Activated CD8-positive, alpha-beta memory T cell treated with anti-CD3 and anti-CD28 coated beads, Interleukin-2, amount 10 ng/mL, durations not matched to agents 7 days and 5 days (primary cell): ENCODE measurements around the gene KLLN. TPM values are rescaled to one million over a fixed set of nuclear protein-coding genes. Genes with fewer than 3 reads are reported as not detected.
A peak's percentile ranks its signal among the peaks of the same experiment; 100 is the strongest.
"Not testable (repeated sequence)": the region's sequence is repeated elsewhere in the genome, so short reads cannot be mapped to it uniquely, and the experiment has no call there.

ENCODE experiments used
- ATAC-seq: fragments of 150-1000 bp; cut with Tn5 transposase; one replicate; pipeline ENCODE4 v1.10.0; 2021; ENCODE audit warnings: moderate library complexity
- CTCF ChIA-PET: fragments of 350-600 bp; sonication (Branson Sonifier 250); formaldehyde crosslinking; loops from one replicate; lab custom pipeline; 2021; ENCODE audit warnings: antibody characterized with exemption; lab: Charles Lee
- DNase-seq: peaks from one replicate; pipeline ENCODE4 v3.0.0-alpha.2; 2020
- H3K27ac Mint-ChIP-seq: one replicate; pipeline ENCODE4 v1.8.0; 2021; ENCODE audit warnings: mild to moderate bottlenecking, mixed read lengths
- H3K27me3 Mint-ChIP-seq: one replicate; pipeline ENCODE4 v1.8.0; 2021; ENCODE audit warnings: mixed read lengths
- H3K36me3 Mint-ChIP-seq: one replicate; pipeline ENCODE4 v1.8.0; 2021; ENCODE audit warnings: mild to moderate bottlenecking, mixed read lengths
- H3K4me1 Mint-ChIP-seq: one replicate; pipeline ENCODE4 v1.8.0; 2021; ENCODE audit warnings: mixed read lengths
- H3K4me3 Mint-ChIP-seq: one replicate; pipeline ENCODE4 v1.8.0; 2021; ENCODE audit warnings: mild to moderate bottlenecking, moderate library complexity, mixed read lengths
- H3K9me3 Mint-ChIP-seq: one replicate; pipeline ENCODE4 v1.8.0; 2022; ENCODE audit warnings: low read depth, mixed read lengths
- total RNA-seq, 2 experiments: library from RNA; stranded (reverse); gene quantifications; one replicate each; pipeline ENCODE4 v1.2.3, GENCODE V29; 2021

KLLN gene
- total RNA-seq, 2 experiments from 2014 or later: 0.67 to 0.84 TPM

GRCh38 chr10:87878664-87879459, 15.5 kb upstream of the KLLN start:
- H3K4me1 Mint-ChIP-seq: peaks cover 21% of the 10 kb centered on the region
- ATAC-seq (no peak), DNase-seq (no peak)
- H3K27me3 Mint-ChIP-seq: no peaks in the 10 kb centered on the region
- peaks cover 51% of the 10 kb centered on the region for H3K36me3 Mint-ChIP-seq
- no peak overlapping the region for H3K4me3 Mint-ChIP-seq
- no peak overlapping the region for H3K27ac Mint-ChIP-seq
- H3K9me3 Mint-ChIP-seq: peaks cover 2% of the 10 kb centered on the region
- CTCF ChIA-PET: no interaction called here

DNA sequence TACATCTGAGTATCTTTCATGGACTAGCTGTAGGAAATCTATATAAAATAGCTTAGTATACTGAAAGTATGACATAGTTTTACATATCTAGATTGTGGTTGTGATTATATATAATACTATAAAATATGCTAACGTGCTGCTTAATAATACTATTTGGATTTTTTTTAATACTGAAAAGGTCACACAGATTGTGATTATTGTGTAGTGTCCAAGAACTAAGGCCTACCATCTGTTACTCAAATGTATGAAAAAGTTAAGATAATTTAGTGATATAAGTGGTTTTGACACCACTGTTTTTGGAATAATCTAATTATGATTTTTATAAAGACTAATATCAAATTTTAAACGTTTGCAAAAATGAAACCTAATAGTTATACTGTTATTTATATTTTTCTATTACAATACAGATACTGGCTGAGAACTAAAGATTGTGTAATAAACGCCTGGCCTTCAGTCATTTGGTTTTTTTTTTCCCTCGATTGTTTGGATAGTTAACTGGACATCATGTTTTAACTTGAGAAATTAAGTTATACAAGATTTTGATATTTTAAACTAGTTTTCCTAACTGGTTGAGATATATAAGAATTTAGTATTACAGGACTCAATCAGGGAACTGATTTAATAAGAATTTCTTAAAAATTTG, 12.7 kb upstream of the KLLN start:
- Mint-ChIP-seq H3K4me3 (no peak overlapping the region), H3K27me3 (no peaks in the 10 kb centered on the region), H3K27ac (no peak overlapping the region), H3K36me3 (peaks cover 50% of the 10 kb centered on the region), H3K4me1 (peaks cover 21% of the 10 kb centered on the region), H3K9me3 (peaks cover under 1% of the 10 kb centered on the region)
- no peak for DNase-seq
- CTCF ChIA-PET: interaction anchor here (0.9 kb wide), 1 partner anchor 17 kb away, joined by 3 read pairs; no protein-coding TSS in a partner anchor
- no peak for ATAC-seq

GRCh38 chr10:87873656-87874055, 10.3 kb upstream of the KLLN start:
- DNase-seq (no peak), ATAC-seq (no peak)
- peaks cover 34% of the 10 kb centered on the region for H3K4me1 Mint-ChIP-seq
- H3K9me3 Mint-ChIP-seq: no peaks in the 10 kb centered on the region
- H3K27ac Mint-ChIP-seq: no peak overlapping the region
- CTCF ChIA-PET: interaction anchor here (1.9 kb wide), 1 partner anchor 11 kb away, joined by 4 read pairs; the partner anchor contains the start of genes KLLN and PTEN
- no peaks in the 10 kb centered on the region for H3K27me3 Mint-ChIP-seq
- H3K36me3 Mint-ChIP-seq: peaks cover 42% of the 10 kb centered on the region
- no peak overlapping the region for H3K4me3 Mint-ChIP-seq

DNA sequence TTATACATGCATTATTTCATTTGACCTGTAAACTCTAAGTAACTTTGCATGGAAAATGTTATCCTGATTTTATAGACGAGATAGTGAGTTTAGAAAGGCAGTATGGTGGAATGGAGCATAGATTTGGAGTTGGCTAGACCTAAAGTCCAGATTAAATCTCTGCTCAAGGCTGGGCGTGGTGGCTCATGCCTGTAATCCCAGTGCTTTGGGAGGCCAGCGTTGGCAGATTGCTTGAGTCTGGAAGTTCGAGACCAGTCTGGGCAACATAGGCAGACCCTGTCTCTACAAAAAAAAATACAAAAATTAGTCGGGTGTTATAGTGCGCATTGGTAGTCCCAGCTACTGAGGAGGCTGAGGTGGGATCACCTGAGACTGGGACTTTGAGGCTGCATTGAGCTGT, 9.5 kb upstream of the KLLN start:
- H3K36me3 Mint-ChIP-seq: peaks cover 41% of the 10 kb centered on the region
- no peaks in the 10 kb centered on the region for H3K9me3 Mint-ChIP-seq
- DNase-seq (no peak), ATAC-seq (no peak)
- no peak overlapping the region for H3K27ac Mint-ChIP-seq
- CTCF ChIA-PET: interaction anchor here (1.9 kb wide), 1 partner anchor 11 kb away, joined by 6 read pairs; no protein-coding TSS in a partner anchor
- no peak overlapping the region for H3K4me3 Mint-ChIP-seq
- no peaks in the 10 kb centered on the region for H3K27me3 Mint-ChIP-seq
- peaks cover 36% of the 10 kb centered on the region for H3K4me1 Mint-ChIP-seq

DNA sequence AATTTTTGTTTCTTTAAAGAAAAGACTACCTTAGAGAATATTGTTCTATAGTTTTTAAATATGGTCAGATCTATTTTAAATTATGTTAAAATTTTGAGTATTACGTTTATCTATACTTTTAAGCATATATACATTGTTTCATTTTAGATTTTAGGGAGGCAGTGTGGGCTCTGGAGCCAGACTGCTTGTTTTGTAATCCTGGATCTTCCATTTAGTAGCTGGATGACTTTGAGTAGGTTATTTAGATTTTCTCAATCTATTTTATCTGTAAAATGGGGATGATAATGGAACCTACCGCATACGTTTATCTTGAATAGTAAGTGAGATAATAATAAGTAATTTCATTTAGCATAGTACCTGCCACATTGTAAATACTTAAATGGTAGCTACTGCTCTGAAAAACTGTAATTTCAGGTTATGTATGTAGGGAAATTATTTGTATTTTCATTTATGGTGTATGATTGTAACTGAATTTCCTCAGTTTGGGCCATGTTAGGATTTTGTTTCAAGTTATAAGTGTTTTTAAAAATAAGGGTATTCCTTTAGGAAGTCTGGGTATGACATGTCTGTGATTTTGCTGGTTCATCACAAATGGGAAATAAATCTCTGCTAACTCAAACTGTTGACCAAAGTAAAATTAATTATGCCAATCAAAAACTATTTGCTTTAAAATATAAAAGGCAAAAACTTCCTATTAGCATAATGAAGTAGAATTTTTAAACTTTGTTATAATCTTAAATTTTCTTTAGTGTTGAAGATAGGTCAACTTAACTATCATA, 6.6 kb upstream of the KLLN start:
- H3K4me1 Mint-ChIP-seq: peaks cover 43% of the 10 kb centered on the region
- H3K4me3 Mint-ChIP-seq: no peak overlapping the region
- peaks cover 48% of the 10 kb centered on the region for H3K36me3 Mint-ChIP-seq
- H3K27ac Mint-ChIP-seq: no peak overlapping the region
- CTCF ChIA-PET: no interaction called here
- DNase-seq (no peak), ATAC-seq (no peak)
- no peaks in the 10 kb centered on the region for H3K27me3 Mint-ChIP-seq
- H3K9me3 Mint-ChIP-seq: no peaks in the 10 kb centered on the region

DNA sequence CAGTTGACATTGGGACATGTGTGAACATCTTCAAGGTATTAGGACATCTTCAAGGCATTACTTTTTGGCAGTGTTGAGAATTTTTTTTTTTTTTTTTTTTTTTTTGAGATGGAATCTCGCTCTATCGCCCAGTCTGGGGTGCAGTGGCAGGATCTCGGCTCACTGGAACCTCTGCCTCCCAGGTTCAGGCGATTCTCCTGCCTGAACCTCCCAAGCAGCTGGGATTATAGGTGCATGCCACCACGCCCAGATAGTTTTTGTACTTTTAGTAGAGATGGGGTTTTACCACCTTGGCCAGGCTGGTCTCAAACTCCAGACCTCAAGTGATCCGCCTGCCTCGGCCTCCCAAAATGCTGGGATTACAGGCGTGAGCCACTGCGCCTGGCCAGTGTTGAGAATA, 5.8 kb upstream of the KLLN start:
- H3K4me3 Mint-ChIP-seq, H3K27ac Mint-ChIP-seq, ATAC-seq, H3K9me3 Mint-ChIP-seq, DNase-seq, CTCF ChIA-PET, H3K27me3 Mint-ChIP-seq: not testable (repeated sequence)
- Mint-ChIP-seq H3K36me3 (peaks cover 54% of the 10 kb centered on the region), H3K4me1 (peaks cover 41% of the 10 kb centered on the region)

DNA sequence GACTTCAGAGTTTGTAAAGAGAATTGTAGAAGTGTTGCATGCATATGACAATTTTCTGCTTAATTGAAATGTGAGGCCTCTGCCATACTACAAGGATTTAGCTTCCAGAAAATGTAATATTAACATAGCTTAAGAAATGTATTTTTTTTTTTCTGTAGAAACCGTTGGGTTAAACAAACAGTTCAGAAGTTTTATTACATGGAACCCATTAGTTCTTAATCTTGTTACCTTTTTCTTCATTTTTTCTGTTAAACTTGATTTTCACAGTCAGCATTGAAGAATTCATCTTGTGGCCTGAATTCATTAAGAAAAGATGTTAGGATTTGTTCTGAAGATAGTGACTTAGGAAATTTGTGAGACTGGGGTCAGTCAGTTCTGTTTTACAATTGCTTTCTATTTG, 4.9 kb upstream of the KLLN start:
- Mint-ChIP-seq H3K36me3 (peaks cover 51% of the 10 kb centered on the region), H3K4me1 (peaks cover 38% of the 10 kb centered on the region), H3K27me3 (no peaks in the 10 kb centered on the region), H3K27ac (no peak overlapping the region), H3K9me3 (no peaks in the 10 kb centered on the region), H3K4me3 (peak overlapping the region; percentile 53)
- DNase-seq: no peak
- no peak for ATAC-seq
- CTCF ChIA-PET: no interaction called here

DNA sequence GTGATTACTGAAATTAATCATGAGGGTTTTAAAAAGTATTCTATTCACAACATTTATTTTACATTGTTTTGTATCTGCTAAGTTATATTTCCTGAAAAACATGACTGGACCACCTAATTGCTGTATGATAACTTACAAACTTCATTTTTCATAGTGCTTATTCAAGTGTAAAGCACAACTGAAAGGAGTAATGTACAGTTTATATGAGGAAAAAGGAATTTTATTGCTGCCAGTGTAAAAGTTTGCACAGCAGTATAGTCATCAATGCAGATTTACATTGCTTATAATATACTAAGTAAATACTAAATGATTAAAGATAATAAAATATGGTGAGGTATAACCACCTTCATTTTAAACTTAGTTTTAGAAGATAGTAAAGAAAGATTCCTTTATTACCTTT, 4.1 kb upstream of the KLLN start:
- Mint-ChIP-seq H3K27ac (no peak overlapping the region), H3K27me3 (no peaks in the 10 kb centered on the region), H3K9me3 (no peaks in the 10 kb centered on the region), H3K4me1 (peaks cover 36% of the 10 kb centered on the region), H3K36me3 (peaks cover 49% of the 10 kb centered on the region), H3K4me3 (peak overlapping the region; percentile 92)
- DNase-seq: no peak
- CTCF ChIA-PET: no interaction called here
- no peak for ATAC-seq

DNA sequence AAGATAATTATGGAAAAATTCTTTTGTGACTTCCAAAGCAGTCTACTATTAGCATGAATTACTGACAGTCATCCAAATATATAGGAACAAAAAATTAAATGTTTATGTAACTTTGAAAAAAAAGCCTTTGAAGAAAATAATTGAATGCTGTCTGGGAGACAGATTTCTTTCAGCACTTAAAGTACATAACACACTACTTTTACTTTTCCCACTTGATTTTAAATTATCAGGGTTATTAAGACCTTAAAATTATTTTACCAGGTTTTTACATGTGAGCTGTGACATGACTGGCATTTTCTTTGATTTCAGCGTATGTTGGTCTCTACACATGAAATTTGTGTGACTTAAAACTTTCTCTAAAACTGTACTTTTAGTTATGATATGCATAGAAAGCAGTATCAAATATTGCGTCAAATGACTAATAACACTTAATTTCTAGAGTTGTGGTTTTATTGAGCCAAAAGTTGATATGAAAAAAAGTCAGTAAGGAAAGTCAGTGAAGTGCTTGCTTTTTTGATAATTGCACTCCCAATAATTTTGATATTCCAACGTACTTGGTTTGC, 3.2 kb upstream of the KLLN start:
- no peaks in the 10 kb centered on the region for H3K27me3 Mint-ChIP-seq
- H3K27ac Mint-ChIP-seq: peak overlapping the region; percentile 16
- no peak for DNase-seq
- H3K4me3 Mint-ChIP-seq: peak overlapping the region; percentile 92
- CTCF ChIA-PET: interaction anchor here (1.1 to 1.3 kb wide), 2 partner anchors 15 to 523 kb away, joined by 3 to 4 read pairs; no protein-coding TSS in a partner anchor
- ATAC-seq: no peak
- H3K4me1 Mint-ChIP-seq: peaks cover 37% of the 10 kb centered on the region
- no peaks in the 10 kb centered on the region for H3K9me3 Mint-ChIP-seq
- H3K36me3 Mint-ChIP-seq: peaks cover 43% of the 10 kb centered on the region

DNA sequence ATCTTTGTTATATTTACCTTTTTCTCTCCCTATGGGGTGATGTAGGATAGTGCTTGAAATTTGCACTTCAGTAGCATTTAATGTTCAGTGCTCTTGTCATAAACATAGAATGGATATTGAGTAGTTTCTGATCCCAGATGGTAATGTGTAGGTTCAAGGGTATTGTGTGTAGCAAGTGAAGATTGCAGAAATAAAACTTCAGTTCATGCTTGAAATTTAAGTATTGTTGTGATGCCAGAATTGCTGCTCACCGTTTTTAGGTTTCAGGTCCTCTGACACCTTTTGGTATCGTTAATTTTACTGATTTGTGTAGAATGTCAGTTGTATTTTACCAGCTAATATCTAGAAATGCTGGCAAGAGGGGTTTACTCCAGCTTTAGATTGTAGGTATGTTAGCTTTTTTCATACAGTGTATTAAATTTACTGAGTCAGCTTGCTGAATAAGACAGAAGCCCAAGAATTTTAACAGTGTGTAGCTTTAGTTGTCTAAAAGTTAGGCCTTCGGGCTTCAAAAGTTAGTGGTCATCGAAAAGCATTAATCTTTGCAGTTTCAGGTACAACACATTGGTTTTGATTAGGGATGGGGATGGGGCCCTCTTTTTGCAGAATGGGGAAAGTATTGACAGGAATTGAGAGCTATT, 2.0 kb upstream of the KLLN start:
- peaks cover 41% of the 10 kb centered on the region for H3K4me1 Mint-ChIP-seq
- peak overlapping the region; percentile 90 for H3K27ac Mint-ChIP-seq
- no peaks in the 10 kb centered on the region for H3K9me3 Mint-ChIP-seq
- DNase-seq: no peak
- H3K27me3 Mint-ChIP-seq: no peaks in the 10 kb centered on the region
- CTCF ChIA-PET: interaction anchor here (1.1 to 9.3 kb wide), 4 partner anchors 14 to 524 kb away, joined by 3 to 82 read pairs (median 4); no protein-coding TSS in a partner anchor
- H3K4me3 Mint-ChIP-seq: peak overlapping the region; percentile 92
- no peak for ATAC-seq
- peaks cover 33% of the 10 kb centered on the region for H3K36me3 Mint-ChIP-seq

DNA sequence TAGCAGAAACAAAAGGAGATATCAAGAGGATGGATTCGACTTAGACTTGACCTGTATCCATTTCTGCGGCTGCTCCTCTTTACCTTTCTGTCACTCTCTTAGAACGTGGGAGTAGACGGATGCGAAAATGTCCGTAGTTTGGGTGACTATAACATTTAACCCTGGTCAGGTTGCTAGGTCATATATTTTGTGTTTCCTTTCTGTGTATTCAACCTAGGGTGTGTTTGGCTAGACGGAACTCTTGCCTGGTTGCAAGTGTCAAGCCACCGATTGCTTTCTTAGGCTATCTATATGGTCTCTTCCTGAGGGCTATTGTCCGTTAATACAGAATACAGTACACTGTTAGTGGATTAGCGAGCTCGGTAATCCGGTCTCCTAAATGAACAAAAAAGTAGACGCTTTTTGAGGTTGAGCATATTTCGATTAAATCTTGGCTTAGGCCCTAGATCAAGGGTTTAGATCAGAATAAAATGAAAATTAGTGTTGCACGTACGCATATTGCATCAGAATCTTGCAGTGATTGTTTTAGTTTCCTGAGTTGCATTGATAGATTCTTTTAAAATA, 1.2 kb upstream of the KLLN start:
- Mint-ChIP-seq H3K27me3 (no peaks in the 10 kb centered on the region), H3K36me3 (peaks cover 33% of the 10 kb centered on the region), H3K9me3 (no peaks in the 10 kb centered on the region), H3K27ac (peak overlapping the region; percentile 90), H3K4me1 (peaks cover 40% of the 10 kb centered on the region), H3K4me3 (peak overlapping the region; percentile 92)
- no peak for DNase-seq
- ATAC-seq: no peak
- CTCF ChIA-PET: interaction anchor here (1.6 to 9.3 kb wide), 2 partner anchors 256 to 523 kb away, joined by 5 to 82 read pairs; no protein-coding TSS in a partner anchor

- CTCF ChIA-PET: interaction anchor here (1.9 to 9.3 kb wide), 5 partner anchors 13 to 528 kb away, joined by 8 to 82 read pairs (median 10); partner anchors contain the start of gene ATAD1
- DNase-seq: peak; percentile 52
- peak overlapping the region; percentile 90 for H3K27ac Mint-ChIP-seq
- H3K27me3 Mint-ChIP-seq, H3K9me3 Mint-ChIP-seq: not testable (repeated sequence)
- H3K36me3 Mint-ChIP-seq: peaks cover 33% of the 10 kb centered on the region
- peaks cover 37% of the 10 kb centered on the region for H3K4me1 Mint-ChIP-seq
- peak; percentile 0 for ATAC-seq
- peak overlapping the region; percentile 92 for H3K4me3 Mint-ChIP-seq
Observed at GRCh38 chr10:87863951-87864495, 690 bp upstream of the KLLN start.
